Measurements from ENCODE around the gene C1orf53. TPM values are rescaled to one million over a fixed set of nuclear protein-coding genes. Genes with fewer than 3 reads are reported as not detected.
"Not testable (repeated sequence)": the region's sequence is repeated elsewhere in the genome, so short reads cannot be mapped to it uniquely, and the experiment has no call there.

The C1orf53 gene
- total RNA-seq: not detected
- 1 to 10 TPM in 2 of 3 donors, not detected in 1; 1.4 to 2.7 TPM for polyA plus RNA-seq
- total RNA-seq: 0 to 0.76 (median 0.04) reads per million in 6 experiments

DNA sequence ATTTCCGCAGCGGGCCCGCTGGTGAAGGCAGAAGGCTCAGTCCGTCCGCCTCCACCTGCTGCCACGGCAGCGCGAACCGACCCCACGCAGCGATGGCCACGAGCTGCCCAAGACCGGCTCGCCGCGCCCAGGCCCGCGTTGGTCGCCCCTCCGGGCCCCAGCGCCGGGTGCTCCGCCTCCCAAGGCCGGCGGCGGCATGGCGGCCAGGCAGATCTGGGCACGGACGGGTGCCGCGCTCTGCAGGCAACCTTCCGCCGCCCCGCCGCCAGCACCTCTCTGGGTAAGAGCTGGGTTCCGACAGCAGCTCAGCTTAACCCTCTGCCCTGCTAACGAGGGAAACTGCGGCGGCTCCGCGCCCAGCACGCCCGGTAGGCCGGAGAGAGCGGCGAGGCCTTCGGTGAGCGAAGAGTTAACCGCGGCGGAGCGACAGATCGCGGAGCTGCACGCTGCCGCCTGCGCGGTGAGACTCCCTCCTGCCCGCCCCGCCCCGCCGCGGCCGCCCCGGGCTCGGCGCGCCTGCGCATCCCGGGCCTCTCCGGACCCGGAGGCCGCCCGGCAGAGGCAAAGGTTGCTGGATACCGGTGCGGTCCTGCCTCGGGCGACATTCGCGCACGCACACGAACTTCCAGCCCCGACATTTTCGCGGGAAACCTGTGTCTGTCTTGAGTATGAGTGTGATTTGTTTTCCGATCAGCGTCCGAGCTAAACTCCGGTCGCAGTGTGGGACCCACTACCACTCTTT is at the start of gene C1orf53:
C1orf53 (plus strand) TSS at position 177 of the 742 bp plus-strand sequence; CDS start at position 197, 20 bp downstream.
- peak within 1 kb of the TSS; percentile 80 to 99 (median 90) for H3K4me3 Mint-ChIP-seq
- ATAC-seq (peak; percentile 90), DNase-seq (peak; percentile 50 to 83 (median 68))
- H3K27ac Mint-ChIP-seq: peak within 1 kb of the TSS in 9 of 10 donors; percentile 60 to 90 (median 83)
- POLR2A ChIA-PET: interaction anchor here (1.0 to 2.3 kb wide), 5 partner anchors 8 to 127 kb away, joined by 3 to 12 read pairs (median 4); partner anchors contain the start of genes DENND1B and LHX9
- peaks cover 27 to 56% (median 47%) of the 10 kb centered on the region in 5 donors for H3K27me3 Mint-ChIP-seq
- no peaks in the 10 kb centered on the region for H3K9me3 Mint-ChIP-seq
- H3K36me3 Mint-ChIP-seq: no peaks in the 10 kb centered on the region
- peaks cover 4 to 20% (median 12%) of the 10 kb centered on the region in 4 donors for H3K4me1 Mint-ChIP-seq

DNA sequence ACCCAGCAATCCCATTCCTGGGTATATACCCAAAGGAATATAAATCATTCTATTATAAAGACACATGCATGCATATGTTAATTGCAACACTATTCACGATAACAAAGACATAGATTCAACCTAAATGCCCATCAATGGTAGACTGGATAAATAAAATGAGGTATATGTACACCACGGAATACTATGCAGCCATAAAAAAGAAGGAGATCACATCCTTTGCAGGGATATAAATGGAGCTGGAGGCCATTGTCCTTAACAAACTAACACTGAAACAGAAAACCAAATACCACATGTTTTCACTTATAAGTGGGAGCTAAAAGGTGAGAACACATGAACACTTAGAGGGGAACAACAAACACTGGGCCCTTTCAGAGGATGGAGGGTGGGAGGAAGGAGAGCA is 46.7 kb upstream of the C1orf53 start:
- ATAC-seq, H3K36me3 Mint-ChIP-seq, POLR2A ChIA-PET, H3K4me3 Mint-ChIP-seq, H3K27ac Mint-ChIP-seq, H3K4me1 Mint-ChIP-seq, H3K9me3 Mint-ChIP-seq, DNase-seq, H3K27me3 Mint-ChIP-seq: not testable (repeated sequence)

DNA sequence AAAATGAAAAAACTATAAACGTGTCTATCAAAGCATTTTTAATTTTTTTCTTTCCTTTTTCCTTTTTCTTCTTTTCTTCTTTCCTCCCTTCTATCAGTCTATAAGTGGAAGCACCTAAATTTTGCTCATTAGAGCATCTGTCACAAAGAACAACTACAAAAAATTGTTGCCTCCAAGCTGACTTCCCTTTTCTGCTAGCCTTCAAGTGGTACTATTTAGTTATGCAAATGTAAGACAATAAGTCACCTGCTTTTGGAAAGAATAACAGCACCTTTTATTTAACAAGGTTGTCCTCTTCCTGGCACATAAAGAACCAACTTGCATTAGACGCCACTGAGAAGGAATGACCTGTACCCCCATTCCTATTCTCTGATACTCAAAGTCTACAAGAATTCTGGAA is 45.0 kb upstream of the C1orf53 start:
- Mint-ChIP-seq H3K9me3 (peaks cover 0 to 2% (median 0%) of the 10 kb centered on the region in 9 donors), H3K27ac (no peak overlapping the region), H3K4me1 (no peaks in the 10 kb centered on the region), H3K27me3 (no peaks in the 10 kb centered on the region), H3K4me3 (no peak overlapping the region), H3K36me3 (no peaks in the 10 kb centered on the region)
- POLR2A ChIA-PET: no interaction called here
- ATAC-seq (no peak), DNase-seq (no peak)

DNA sequence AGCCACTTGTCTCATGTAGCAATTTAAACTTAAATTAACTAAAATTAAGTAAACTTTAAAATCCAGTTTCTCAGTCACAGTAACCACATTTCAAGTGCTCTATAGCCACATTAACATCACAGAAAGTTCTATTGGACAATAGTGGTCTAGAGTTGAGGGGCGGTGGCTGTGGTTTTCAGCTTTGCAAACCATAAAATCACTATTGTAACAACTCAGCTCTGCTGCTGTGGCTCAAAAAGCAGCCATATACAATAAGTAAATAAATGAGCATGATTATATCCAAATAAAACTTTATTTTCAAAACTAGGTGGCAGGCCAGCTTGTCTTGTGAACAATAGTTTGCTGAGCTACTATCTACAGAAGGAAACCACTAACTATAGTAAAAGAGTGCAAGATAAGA is 43.4 kb upstream of the C1orf53 start:
- H3K27me3 Mint-ChIP-seq: no peaks in the 10 kb centered on the region

DNA sequence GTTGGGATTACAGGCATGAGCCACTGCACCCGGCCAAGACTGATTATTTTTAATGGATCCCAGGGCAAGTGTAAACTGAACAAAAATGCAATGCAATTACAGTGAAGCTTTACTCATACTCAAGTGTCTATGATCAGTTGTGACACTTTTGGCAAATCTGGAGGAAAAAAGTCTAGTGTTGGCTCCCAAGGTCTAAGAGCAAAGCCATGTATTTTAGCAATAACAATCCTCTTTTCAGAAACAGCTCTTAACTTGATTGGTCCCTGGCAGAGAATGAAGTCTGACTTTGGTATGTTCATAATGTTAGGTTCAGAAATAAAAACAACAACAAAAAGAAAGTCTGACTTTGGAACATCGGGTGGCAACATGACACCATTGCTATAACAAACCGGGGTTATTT is 40.2 kb upstream of the C1orf53 start:
- no peaks in the 10 kb centered on the region for H3K36me3 Mint-ChIP-seq
- no peaks in the 10 kb centered on the region for H3K4me1 Mint-ChIP-seq
- no peak for ATAC-seq
- peaks cover 0 to 2% (median 0%) of the 10 kb centered on the region in 9 donors for H3K9me3 Mint-ChIP-seq
- H3K27ac Mint-ChIP-seq: no peak overlapping the region
- no peaks in the 10 kb centered on the region for H3K27me3 Mint-ChIP-seq
- POLR2A ChIA-PET: no interaction called here
- DNase-seq: no peak
- H3K4me3 Mint-ChIP-seq: no peak overlapping the region

More for the DNA sequence above, 43.4 kb upstream of the C1orf53 start:
- POLR2A ChIA-PET: no interaction called here
- DNase-seq (no peak), ATAC-seq (no peak)
- H3K4me1 Mint-ChIP-seq: no peaks in the 10 kb centered on the region
- H3K27ac Mint-ChIP-seq: no peak overlapping the region
- no peak overlapping the region for H3K4me3 Mint-ChIP-seq
- no peaks in the 10 kb centered on the region for H3K36me3 Mint-ChIP-seq
- peaks cover 0 to 2% (median 0%) of the 10 kb centered on the region in 9 donors for H3K9me3 Mint-ChIP-seq

DNA sequence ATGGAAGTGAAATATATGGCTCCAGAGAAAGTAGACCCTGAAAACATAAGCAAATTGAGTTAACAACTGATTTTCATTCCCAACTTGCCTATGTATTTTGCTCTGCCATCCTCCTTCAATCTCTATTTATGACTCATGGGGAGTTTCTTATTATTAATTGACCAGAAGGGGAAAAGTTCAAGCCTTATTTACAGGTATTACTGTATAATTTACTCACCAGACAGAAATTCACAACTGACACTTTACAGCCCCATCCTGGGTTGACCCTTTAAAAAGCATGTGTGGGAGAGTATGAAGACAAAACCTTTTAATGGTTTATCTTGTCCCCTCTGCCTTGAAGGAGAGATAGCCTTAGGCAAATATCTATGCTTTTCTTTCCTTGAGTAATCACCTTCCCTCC is 39.8 kb upstream of the C1orf53 start:
- Mint-ChIP-seq H3K27ac (no peak overlapping the region), H3K27me3 (no peaks in the 10 kb centered on the region), H3K4me1 (no peaks in the 10 kb centered on the region), H3K4me3 (no peak overlapping the region), H3K36me3 (no peaks in the 10 kb centered on the region), H3K9me3 (peaks cover 0 to 2% (median 0%) of the 10 kb centered on the region in 9 donors)
- DNase-seq (no peak), ATAC-seq (no peak)
- POLR2A ChIA-PET: no interaction called here

DNA sequence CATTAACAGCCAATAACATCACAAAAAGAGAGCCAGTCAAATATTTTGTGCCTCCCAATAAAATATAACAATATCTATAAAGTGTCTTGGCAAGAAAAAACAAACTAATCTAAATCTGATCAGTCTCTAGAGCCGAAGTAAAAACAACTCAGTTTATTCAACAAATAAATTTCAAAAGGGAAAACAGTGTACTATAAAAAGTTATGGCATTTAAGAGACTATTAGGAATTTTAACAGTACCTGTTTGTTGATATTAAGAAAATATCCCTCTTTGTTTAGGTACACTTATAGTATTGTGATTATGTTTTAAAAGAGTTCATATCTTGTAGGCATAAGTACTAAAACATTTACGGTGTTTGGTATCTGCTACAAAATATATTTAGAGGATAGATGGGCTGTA is 36.6 kb upstream of the C1orf53 start:
- no peaks in the 10 kb centered on the region for H3K27me3 Mint-ChIP-seq
- no peak overlapping the region for H3K27ac Mint-ChIP-seq

DNA sequence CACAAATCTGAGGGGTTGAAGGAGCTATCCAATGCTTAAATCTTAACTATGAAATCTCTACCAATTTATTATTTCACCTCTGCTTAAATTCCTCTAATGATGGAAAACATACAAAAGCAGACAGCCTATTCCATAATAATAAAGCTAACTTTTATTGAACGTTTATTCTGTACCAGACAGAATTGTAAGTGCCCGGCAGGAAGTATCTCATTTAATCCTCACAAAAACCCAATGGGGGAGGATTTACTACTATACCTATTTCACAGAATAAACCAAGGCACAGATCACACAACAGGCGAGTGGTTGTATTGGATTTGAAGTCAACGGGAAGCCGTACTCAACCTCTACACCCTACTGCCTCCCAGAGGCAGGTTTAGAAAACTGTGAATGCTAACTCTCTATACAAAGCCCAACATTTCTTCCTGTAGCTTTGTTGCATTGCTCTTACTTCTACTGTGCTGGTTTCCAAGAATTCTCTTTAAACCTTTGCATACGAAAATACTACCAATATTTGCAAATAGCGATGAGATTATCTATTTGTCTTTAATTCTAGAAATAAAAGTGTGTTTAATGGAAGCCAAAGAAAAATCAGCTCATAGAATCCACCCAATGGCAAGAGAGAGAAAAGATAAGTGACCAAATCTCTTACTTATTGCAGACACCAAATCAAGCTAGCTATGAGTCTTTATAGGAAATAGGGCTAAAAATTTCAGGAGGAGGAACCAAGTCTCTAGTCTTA is 33.5 kb upstream of the C1orf53 start:
- POLR2A ChIA-PET: no interaction called here
- peaks cover 0 to 9% (median 2%) of the 10 kb centered on the region in 5 donors for H3K27me3 Mint-ChIP-seq
- DNase-seq (peak in 8 of 10 donors; percentile 9 to 71 (median 36)), ATAC-seq (peak; percentile 85 to 94)
- H3K4me3 Mint-ChIP-seq: no peak overlapping the region
- no peaks in the 10 kb centered on the region for H3K36me3 Mint-ChIP-seq
- no peaks in the 10 kb centered on the region for H3K9me3 Mint-ChIP-seq
- no peaks in the 10 kb centered on the region for H3K4me1 Mint-ChIP-seq
- H3K27ac Mint-ChIP-seq: no peak overlapping the region

More for the DNA sequence above, 36.6 kb upstream of the C1orf53 start:
- ATAC-seq: no peak
- Mint-ChIP-seq H3K4me3 (no peak overlapping the region), H3K9me3 (no peaks in the 10 kb centered on the region), H3K36me3 (no peaks in the 10 kb centered on the region), H3K4me1 (no peaks in the 10 kb centered on the region)
- POLR2A ChIA-PET: no interaction called here
- DNase-seq: no peak

DNA sequence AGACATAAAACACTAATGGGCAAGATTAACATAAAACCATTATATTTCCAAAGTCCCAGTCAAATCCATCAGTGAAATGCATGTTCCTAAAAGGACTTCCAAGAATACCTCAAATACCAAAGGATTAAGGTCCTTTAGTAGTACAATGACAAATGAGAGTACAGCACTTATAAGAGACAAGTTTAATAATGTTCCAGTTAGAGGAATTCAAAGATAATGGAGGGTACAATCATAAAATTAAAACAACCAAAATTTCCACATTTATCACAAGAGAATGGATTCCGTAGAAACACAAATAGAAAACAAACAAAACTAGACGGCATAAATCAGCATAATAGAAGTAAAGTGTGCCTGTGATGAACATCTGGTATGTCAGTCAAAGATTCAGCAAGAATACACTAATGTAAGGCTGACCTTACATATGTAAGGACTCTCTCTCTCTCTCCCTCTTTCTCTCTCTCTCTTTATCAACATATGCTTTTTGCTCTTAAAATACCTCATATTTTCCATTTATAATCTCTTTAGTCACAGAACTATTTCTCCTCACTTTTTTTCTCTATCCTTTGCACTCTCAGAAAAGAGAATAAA is 32.8 kb upstream of the C1orf53 start:
- Mint-ChIP-seq H3K27me3 (peaks cover 0 to 9% (median 2%) of the 10 kb centered on the region in 5 donors), H3K36me3 (no peaks in the 10 kb centered on the region), H3K9me3 (no peaks in the 10 kb centered on the region), H3K27ac (no peak overlapping the region), H3K4me1 (no peaks in the 10 kb centered on the region), H3K4me3 (no peak overlapping the region)
- ATAC-seq (no peak), DNase-seq (no peak)
- POLR2A ChIA-PET: no interaction called here

DNA sequence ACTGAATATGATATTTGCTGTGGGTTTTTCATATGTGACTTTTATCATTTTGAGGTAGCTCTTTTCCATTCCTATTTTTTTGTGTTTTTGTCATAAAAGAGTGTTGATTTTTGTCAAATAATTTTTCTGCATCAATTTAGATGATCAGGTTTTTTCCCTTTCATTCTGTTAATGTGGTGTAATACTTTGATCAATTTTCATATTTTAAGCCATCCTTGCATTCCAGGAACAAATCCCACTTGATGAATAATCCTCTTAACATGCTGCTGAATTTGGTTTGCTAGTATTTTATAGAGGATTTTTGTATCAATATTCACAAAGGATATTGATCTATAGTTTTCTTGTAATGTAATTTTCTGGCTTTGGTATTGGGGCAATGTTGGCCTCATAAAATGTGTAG is 25.5 kb upstream of the C1orf53 start:
- ATAC-seq (no peak), DNase-seq (no peak)
- Mint-ChIP-seq H3K27me3 (peaks cover 4 to 14% (median 10%) of the 10 kb centered on the region in 5 donors), H3K27ac (no peak overlapping the region), H3K9me3 (peaks cover 6 to 34% (median 22%) of the 10 kb centered on the region in 9 donors), H3K36me3 (peaks cover 0 to 8% (median 0%) of the 10 kb centered on the region in 3 donors), H3K4me1 (no peaks in the 10 kb centered on the region), H3K4me3 (no peak overlapping the region)
- POLR2A ChIA-PET: no interaction called here

DNA sequence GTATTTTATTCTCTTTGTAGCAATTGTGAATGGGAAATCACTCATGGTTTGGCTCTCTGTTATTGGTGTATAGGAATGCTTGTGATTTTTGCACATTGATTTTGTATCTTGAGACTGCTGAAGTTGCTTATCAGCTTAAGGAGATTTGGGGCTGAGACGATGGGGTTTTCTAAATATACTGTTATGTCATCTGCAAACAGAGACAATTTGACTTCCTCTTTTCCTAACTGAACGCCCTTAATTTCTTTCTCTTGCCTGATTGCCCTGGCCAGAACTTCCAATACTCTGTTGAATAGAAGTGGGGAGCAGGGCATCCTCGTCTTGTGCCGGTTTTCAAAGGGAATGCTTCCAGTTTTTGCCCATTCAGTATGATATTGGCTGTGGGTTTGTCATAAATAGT is 22.0 kb upstream of the C1orf53 start:
- H3K4me1 Mint-ChIP-seq, H3K4me3 Mint-ChIP-seq, DNase-seq, ATAC-seq, POLR2A ChIA-PET, H3K27ac Mint-ChIP-seq: not testable (repeated sequence)
- H3K9me3 Mint-ChIP-seq: peaks cover 6 to 34% (median 22%) of the 10 kb centered on the region in 9 donors
- H3K36me3 Mint-ChIP-seq: peaks cover 0 to 13% (median 0%) of the 10 kb centered on the region in 3 donors
- H3K27me3 Mint-ChIP-seq: peaks cover 7 to 30% (median 22%) of the 10 kb centered on the region in 5 donors

DNA sequence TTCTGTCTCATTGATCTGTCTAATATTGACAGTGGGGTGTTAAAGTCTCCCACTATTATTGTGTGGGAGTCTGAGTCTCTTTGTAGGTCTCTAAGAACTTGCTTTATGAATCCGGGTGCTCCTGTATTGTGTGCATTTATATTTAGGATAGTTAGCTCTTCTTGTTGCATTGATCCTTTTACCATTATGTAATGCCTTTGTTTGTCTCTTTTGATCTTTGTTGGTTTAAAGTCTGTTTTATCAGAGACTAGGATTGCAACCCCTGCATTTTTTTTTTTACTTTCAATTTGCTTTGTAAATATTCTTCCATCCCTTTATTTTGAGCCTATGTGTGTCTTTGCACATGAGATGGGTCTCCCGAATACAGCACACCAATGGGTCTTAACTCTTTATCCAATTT is 20.2 kb upstream of the C1orf53 start:
- not testable (repeated sequence) for H3K27ac Mint-ChIP-seq

DNA sequence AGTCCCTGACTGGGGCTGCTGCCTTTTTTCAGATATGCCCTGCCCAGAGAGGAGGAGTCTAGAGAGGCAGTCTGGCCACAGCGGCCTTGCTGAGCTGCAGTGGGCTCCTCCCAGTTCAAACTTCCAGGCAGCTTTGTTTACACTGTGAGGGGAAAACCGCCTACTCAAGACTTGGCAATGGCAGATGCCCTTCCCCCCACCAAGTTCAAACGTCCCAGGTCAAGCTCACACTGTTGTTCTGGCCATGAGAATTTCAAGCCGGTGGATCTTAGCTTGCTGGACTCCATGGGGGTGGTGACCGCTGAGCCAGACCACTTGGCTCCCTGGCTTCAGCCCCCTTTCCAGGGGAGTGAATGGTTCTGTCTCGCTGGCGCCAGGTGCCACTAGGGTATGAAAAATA is 18.3 kb upstream of the C1orf53 start:
- POLR2A ChIA-PET: no interaction called here
- no peak overlapping the region for H3K4me3 Mint-ChIP-seq
- peaks cover 0 to 5% (median 0%) of the 10 kb centered on the region in 3 donors for H3K36me3 Mint-ChIP-seq
- H3K9me3 Mint-ChIP-seq: peaks cover 0 to 4% (median 0%) of the 10 kb centered on the region in 9 donors
- DNase-seq: no peak
- no peak overlapping the region for H3K27ac Mint-ChIP-seq
- H3K4me1 Mint-ChIP-seq: no peaks in the 10 kb centered on the region
- peaks cover 12 to 42% (median 22%) of the 10 kb centered on the region in 5 donors for H3K27me3 Mint-ChIP-seq
- no peak for ATAC-seq

More for the DNA sequence above, 20.2 kb upstream of the C1orf53 start:
- Mint-ChIP-seq H3K27me3 (peaks cover 7 to 35% (median 22%) of the 10 kb centered on the region in 5 donors), H3K36me3 (peaks cover 0 to 13% (median 0%) of the 10 kb centered on the region in 3 donors), H3K9me3 (peaks cover 6 to 20% (median 14%) of the 10 kb centered on the region in 9 donors)
- H3K4me3 Mint-ChIP-seq, DNase-seq, H3K4me1 Mint-ChIP-seq, POLR2A ChIA-PET, ATAC-seq: not testable (repeated sequence)
